ENCODE measurements around the gene MAD2L2. TPM values are rescaled to one million over a fixed set of nuclear protein-coding genes. Genes with fewer than 3 reads are reported as not detected.
A peak's percentile ranks its signal among the peaks of the same experiment; 100 is the strongest.

MAD2L2 gene
- total and polyA plus RNA-seq, 9 of the 15 experiments (the other 6 are each of a cell fraction or from before 2014, with no cell fraction given): 12.4 to 286 (median 143) TPM

DNA sequence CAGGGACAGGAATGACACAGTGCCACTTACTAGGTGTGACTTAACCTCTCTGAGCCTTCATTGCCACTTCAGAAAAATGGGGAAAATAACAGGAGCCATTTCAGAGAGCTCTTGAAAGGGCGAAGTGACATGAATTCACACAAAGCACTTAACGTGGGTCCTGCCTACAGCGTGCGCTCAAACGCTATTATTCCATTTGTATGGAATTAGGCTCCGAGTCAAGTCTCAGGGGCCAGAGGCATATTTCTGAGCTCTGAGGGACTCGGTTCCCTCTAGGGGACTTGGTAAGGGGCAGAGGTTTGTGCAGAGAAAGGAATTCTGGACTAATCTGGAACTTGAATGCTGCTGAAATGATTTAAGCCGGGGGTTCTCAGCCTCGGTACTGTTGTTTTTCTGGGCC lies 24.6 kb upstream of the MAD2L2 start (continued):
- TF ChIP-seq, protein P1, sequence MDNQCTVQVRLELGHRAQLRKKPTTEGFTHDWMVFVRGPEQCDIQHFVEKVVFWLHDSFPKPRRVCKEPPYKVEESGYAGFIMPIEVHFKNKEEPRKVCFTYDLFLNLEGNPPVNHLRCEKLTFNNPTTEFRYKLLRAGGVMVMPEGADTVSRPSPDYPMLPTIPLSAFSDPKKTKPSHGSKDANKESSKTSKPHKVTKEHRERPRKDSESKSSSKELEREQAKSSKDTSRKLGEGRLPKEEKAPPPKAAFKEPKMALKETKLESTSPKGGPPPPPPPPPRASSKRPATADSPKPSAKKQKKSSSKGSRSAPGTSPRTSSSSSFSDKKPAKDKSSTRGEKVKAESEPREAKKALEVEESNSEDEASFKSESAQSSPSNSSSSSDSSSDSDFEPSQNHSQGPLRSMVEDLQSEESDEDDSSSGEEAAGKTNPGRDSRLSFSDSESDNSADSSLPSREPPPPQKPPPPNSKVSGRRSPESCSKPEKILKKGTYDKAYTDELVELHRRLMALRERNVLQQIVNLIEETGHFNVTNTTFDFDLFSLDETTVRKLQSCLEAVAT (IDR thresholded peaks at IDR 0.05): no peak
- TF ChIP-seq TBP (optimal IDR thresholded peaks at IDR 0.05; ENCODE audit: low read depth, low read length) (no peak), NR3C1 (CRISPR knock-in tag; IDR thresholded peaks at IDR 0.05) (no peak)

DNA sequence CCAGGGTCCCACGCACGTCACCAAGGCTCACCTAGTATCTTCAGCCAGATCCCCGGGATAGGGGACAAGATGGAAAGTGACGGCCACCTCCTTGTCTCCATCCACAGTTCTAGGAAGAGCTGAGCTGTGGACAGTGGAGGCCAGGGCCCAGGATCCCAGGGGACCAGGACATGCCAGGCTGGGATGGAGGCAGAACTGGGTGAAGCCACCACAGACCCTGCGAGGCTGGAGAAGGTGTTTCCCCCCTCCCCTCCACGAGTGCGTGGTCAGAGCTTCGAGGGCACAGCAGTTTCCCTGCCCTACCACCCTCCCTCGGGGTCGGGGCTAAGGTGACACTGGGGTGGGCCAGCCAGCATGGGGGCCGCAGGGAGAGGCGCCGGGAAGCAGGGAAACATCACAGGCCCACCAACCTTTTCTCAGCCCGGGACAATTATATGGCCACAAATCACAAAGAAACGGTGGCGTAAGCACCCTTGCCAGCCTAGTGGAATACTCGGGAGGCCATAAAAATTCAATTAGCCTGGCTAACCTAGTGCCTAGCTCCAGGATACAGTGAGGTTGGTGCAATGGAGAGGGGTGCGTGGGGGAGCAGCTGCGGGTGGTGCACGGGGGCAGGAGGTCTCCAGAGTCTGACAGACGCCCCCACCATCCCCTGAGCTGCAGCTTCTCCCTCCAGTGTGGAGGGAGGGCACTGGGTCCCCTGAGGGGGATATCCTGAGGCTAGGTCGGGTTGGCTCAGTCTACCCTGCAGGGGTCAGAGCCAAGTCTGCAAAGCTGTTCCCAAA lies 23.9 kb upstream of the MAD2L2 start:
- Histone ChIP-seq H3K4me1 (replicated peaks in 1 of 2; ENCODE audit: control insufficient read depth in 2 of 2, insufficient read depth in 2 of 2, low read length in 2 of 2) (peaks cover 25 to 61% of the 10 kb centered on the region in 2 experiments), H3K79me2 (ENCODE audit: control insufficient read depth, insufficient read depth, low read length) (no peaks in the 10 kb centered on the region), H2AFZ (ENCODE audit: low read depth, low read length) (no peak overlapping the region), H4K20me1 (replicated peaks; ENCODE audit: control insufficient read depth, insufficient read depth, low read length) (no peaks in the 10 kb centered on the region), H3K9me3 (replicated peaks; ENCODE audit: control insufficient read depth, insufficient read depth, low read depth, low read length) (no peaks in the 10 kb centered on the region), H3K9me1 (ENCODE audit: control insufficient read depth, insufficient read depth, low read length) (no peaks in the 10 kb centered on the region), H3K9ac (ENCODE audit: insufficient read depth in 1 of 2, low read depth in 2 of 2, low read length in 2 of 2) (peak overlapping the region in 1 of 2 experiments; percentile 80; a peak in 2 of 4 replicates), H3K27ac (ENCODE audit: extremely low read depth, low read depth, low read length) (no peak overlapping the region), H3K4me2 (ENCODE audit: insufficient read depth, low read length) (no peak overlapping the region), H3K36me3 (ENCODE audit: control insufficient read depth, insufficient read depth, low read length) (no peaks in the 10 kb centered on the region), H3K27me3 (ENCODE audit: control insufficient read depth in 2 of 2, insufficient read depth in 2 of 2, low read length in 2 of 2) (peaks cover 2 to 16% of the 10 kb centered on the region in 2 experiments; a peak in 3 of 5 replicates), H3K4me3 (no peak overlapping the region)
- ATAC-seq (no peak), FAIRE-seq (no peak), DNase-seq (ENCODE audit: extremely low read depth in 1 of 4, low spot score in 3 of 4) (no peak)
- intact Hi-C loops (cut with micrococcal nuclease): loop anchor here (5.0 kb wide), 1 partner anchor 33 kb away; no protein-coding TSS in a partner anchor
- ChIA-PET CTCF (ENCODE audit: low intra/inter-chr PET ratio) (no interaction called here), POLR2A (interaction anchor here (0.6 to 1.6 kb wide), 10 partner anchors 8 to 962 kb away, joined by 3 to 6 read pairs (median 4); no protein-coding TSS in a partner anchor)
- in situ Hi-C loops (cut with MboI): no loop called here
- WGBS (ENCODE audit: insufficient coverage, low coverage, missing lambda C conversion rate): 36% methylated on average over 22 of the region's 22 CpGs
- no TSS peak for BruUV-seq (replicated peaks)
- TF ChIP-seq CREBBP (IDR thresholded peaks at IDR 0.05; ENCODE audit: low read depth, low read length) (no peak), RERE (CRISPR knock-in tag; IDR thresholded peaks at IDR 0.05; ENCODE audit: borderline replicate concordance) (no peak)
- TF ChIP-seq, protein P2, sequence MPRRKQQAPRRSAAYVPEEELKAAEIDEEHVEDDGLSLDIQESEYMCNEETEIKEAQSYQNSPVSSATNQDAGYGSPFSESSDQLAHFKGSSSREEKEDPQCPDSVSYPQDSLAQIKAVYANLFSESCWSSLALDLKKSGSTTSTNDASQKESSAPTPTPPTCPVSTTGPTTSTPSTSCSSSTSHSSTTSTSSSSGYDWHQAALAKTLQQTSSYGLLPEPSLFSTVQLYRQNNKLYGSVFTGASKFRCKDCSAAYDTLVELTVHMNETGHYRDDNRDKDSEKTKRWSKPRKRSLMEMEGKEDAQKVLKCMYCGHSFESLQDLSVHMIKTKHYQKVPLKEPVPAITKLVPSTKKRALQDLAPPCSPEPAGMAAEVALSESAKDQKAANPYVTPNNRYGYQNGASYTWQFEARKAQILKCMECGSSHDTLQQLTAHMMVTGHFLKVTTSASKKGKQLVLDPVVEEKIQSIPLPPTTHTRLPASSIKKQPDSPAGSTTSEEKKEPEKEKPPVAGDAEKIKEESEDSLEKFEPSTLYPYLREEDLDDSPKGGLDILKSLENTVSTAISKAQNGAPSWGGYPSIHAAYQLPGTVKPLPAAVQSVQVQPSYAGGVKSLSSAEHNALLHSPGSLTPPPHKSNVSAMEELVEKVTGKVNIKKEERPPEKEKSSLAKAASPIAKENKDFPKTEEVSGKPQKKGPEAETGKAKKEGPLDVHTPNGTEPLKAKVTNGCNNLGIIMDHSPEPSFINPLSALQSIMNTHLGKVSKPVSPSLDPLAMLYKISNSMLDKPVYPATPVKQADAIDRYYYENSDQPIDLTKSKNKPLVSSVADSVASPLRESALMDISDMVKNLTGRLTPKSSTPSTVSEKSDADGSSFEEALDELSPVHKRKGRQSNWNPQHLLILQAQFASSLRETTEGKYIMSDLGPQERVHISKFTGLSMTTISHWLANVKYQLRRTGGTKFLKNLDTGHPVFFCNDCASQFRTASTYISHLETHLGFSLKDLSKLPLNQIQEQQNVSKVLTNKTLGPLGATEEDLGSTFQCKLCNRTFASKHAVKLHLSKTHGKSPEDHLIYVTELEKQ (CRISPR knock-in tag; IDR thresholded peaks at IDR 0.05): no peak
- TF ChIP-seq, protein P3, sequence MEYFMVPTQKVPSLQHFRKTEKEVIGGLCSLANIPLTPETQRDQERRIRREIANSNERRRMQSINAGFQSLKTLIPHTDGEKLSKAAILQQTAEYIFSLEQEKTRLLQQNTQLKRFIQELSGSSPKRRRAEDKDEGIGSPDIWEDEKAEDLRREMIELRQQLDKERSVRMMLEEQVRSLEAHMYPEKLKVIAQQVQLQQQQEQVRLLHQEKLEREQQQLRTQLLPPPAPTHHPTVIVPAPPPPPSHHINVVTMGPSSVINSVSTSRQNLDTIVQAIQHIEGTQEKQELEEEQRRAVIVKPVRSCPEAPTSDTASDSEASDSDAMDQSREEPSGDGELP (CRISPR knock-in tag; IDR thresholded peaks at IDR 0.05; ENCODE audit: borderline replicate concordance): no peak
